Thoracic aorta (tissue), 2 donors: ENCODE data around the gene RAB36. TPM values are rescaled to one million over a fixed set of nuclear protein-coding genes. Genes with fewer than 3 reads are reported as not detected.

Source experiments
- ATAC-seq: fragments of 150-250 bp; one replicate; pipeline ENCODE4 v1.8.0; 2017; ENCODE audit warnings: low read depth; ENCODE audit not compliant: insufficient number of reproducible peaks, low FRiP score
- DNase-seq: peaks from one replicate; pipeline ENCODE4 v3.0.0-alpha.2; 2020; ENCODE audit warnings: low spot score
- H3K27ac ChIP-seq, 2 donors: fragments of 200-600 bp; sonication (generic); 1 replicate in 1 of 2; 2 replicates in 1 of 2; pipeline ENCODE4 v1.5.1; 2016; ENCODE audit warnings: mild to moderate bottlenecking in 2 of 2, moderate library complexity in 2 of 2
- H3K27me3 ChIP-seq: fragments of 200-600 bp; sonication (generic); replicated peaks from 2 replicates; pipeline ENCODE4 v1.6.0; 2016; ENCODE audit warnings: mild to moderate bottlenecking; ENCODE audit not compliant: insufficient read depth
- H3K36me3 ChIP-seq: fragments of 200-600 bp; sonication (generic); one replicate; pipeline ENCODE4 v1.5.1; 2016
- H3K4me1 ChIP-seq, 2 donors: fragments of 200-600 bp; sonication (generic); 1 replicate in 1 of 2; 2 replicates in 1 of 2; pipeline versions ENCODE4 v1.5.1 to v1.6.0; 2016; ENCODE audit warnings: low read depth in 2 of 2, mild to moderate bottlenecking in 1 of 2; ENCODE audit not compliant: control insufficient read depth in 1 of 2
- H3K4me3 ChIP-seq: fragments of 200-600 bp; sonication (generic); 2 replicates; pipeline ENCODE4 v1.5.1; 2016; ENCODE audit warnings: mild to moderate bottlenecking
- H3K9me3 ChIP-seq: fragments of 200-600 bp; sonication (generic); 2 replicates; pipeline ENCODE4 v1.5.1; 2016
- CTCF ChIP-seq: fragments of 200-600 bp; sonication (generic); IDR thresholded peaks from one replicate; pipeline ENCODE4 v1.5.1; 2019; ENCODE audit warnings: antibody characterized with exemption
- total RNA-seq, 2 donors: library from RNA; depleted of rRNA; stranded (reverse); fragments of >200 nt; gene quantifications; one replicate each; pipeline versions ENCODE4 v1.1.0 to v1.2.3, GENCODE V29; 2016

The RAB36 gene
- total RNA-seq, 2 donors from 2014 or later = 3.5 to 4.5 TPM

GRCh38 chr22:23126165-23127054 is 18.9 kb upstream of the RAB36 start:
- Histone ChIP-seq H3K27ac (no peak overlapping the region), H3K27me3 (no peaks in the 10 kb centered on the region), H3K4me3 (no peak overlapping the region), H3K9me3 (no peaks in the 10 kb centered on the region), H3K36me3 (no peaks in the 10 kb centered on the region), H3K4me1 (peaks cover 0 to 7% of the 10 kb centered on the region in 2 donors)
- TF ChIP-seq CTCF = no peak
- DNase-seq (no peak), ATAC-seq (no peak)

DNA sequence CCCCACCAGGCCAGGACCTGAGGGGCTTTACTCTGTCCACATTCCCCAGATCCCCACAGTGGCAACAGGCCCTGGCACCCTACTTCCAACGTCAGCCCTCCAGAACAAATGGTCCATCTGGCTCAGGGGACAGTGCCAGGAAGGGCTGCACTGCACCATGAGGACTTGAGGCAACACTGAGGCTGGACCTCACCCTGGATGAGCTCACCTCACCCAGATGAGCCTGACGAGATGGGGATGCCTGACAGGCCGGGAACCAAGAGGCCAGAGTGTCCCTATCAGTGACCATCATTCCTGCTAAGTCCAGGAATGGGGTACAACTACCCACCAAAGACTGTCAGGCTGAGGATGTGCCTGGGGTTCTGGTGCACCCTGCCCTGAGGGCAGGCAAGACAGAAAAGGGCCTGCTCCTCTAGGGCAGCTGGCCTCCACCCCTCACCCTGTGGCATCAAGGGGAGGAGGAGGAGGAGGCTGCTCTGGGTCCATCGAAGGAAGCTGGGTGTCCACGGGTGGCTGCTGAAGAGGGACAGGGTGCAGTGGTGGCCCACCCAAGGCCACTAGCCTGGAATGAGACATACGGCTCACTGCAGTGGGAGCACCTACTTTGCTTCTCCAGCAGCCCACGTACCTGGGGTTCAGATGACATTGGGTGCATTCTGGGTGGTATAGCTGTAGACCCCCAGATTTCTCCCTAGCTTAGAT is 18.1 kb upstream of the RAB36 start:
- H3K36me3 ChIP-seq = no peaks in the 10 kb centered on the region
- H3K4me3 ChIP-seq = no peak overlapping the region
- TF ChIP-seq CTCF = no peak
- peaks cover 0 to 7% of the 10 kb centered on the region in 2 donors for H3K4me1 ChIP-seq
- no peak for ATAC-seq
- no peak overlapping the region for H3K27ac ChIP-seq
- H3K27me3 ChIP-seq = no peaks in the 10 kb centered on the region
- DNase-seq = no peak
- no peaks in the 10 kb centered on the region for H3K9me3 ChIP-seq

DNA sequence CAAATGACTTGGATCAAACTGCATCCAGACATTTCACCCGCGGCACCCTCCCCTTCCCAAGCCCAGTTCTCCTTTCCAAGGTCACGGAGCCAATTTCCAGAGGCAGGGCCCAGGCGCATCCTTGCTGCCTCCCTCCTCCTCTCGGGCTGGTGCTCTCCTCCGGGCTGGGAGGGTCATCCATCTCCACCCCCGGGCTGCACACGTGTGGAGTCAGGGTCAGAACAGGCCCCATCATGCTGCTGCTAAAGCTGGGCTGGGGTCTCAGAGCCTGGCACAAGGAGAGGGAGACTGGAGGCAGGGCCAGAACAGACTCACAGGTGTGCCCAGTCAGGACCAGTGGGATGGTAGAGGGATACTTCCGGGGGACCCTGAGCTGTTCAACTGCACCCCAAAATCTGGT is 17.5 kb upstream of the RAB36 start:
- ATAC-seq = no peak
- no peaks in the 10 kb centered on the region for H3K9me3 ChIP-seq
- no peak overlapping the region for H3K4me3 ChIP-seq
- no peak for TF ChIP-seq CTCF
- no peak overlapping the region for H3K27ac ChIP-seq
- no peak for DNase-seq
- no peaks in the 10 kb centered on the region for H3K36me3 ChIP-seq
- H3K4me1 ChIP-seq = peaks cover 0 to 7% of the 10 kb centered on the region in 2 donors
- no peaks in the 10 kb centered on the region for H3K27me3 ChIP-seq

DNA sequence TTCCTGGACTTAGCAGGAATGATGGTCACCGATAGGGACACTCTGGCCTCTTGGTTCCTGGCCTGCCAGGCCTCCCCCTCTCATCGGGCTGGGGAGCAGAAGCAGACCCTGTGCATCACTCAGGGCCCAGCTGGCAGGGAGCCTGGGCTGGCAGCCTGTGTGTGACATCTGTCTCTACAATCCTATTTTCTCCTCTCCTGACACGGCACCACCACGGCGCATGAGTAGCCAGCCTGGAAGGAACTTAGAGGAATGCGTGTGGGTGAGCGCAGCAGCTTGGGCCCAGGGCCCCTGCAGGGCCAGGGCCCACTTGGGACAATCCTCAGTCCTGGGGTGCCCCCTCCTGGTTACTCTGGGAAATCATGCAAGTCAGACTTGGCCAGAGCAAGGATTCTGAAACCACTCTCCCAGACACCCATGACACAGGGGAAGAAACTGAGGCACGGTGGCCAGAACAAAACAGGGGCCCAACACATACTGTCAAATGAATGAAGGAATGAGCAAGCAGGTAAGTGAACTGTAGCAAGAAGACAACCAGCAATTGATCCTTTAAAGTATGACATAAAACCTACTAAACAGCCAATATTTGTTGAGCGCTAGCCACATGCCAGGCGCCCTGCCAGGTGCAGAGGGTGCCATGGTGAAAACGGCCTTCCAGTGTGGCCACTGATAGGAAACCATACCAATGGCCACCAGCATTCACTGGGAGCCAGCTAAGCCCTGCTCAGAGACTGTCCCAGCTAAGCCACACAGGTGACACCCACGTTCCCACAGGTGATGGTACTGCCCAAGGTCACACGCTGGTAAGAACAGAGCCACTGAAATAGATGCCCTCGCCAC is 16.8 kb upstream of the RAB36 start:
- Histone ChIP-seq H3K9me3 (no peaks in the 10 kb centered on the region), H3K27me3 (no peaks in the 10 kb centered on the region), H3K36me3 (no peaks in the 10 kb centered on the region), H3K4me3 (no peak overlapping the region), H3K27ac (no peak overlapping the region), H3K4me1 (peaks cover 0 to 7% of the 10 kb centered on the region in 2 donors)
- TF ChIP-seq CTCF = peak; percentile 75
- DNase-seq (peak; percentile 21), ATAC-seq (peak; percentile 75)
